Neural cell (in vitro differentiated cells): ENCODE results near the gene NKAIN2. TPM values are rescaled to one million over a fixed set of nuclear protein-coding genes. Genes with fewer than 3 reads are reported as not detected.

Experiments
- H2AFZ ChIP-seq: fragments of 200-600, 300-800 bp; sonication (generic), shearing (Covaris generic); 2 replicates; pipeline ENCODE4 v1.6.0; 2014; ENCODE audit warnings: low read depth, mild to moderate bottlenecking, antibody characterized with exemption, low read length, moderate library complexity
- H3F3A ChIP-seq: fragments of 200-600 bp; shearing (Covaris generic); 2 replicates; pipeline ENCODE4 v1.6.1; 2016; ENCODE audit warnings: mild to moderate bottlenecking, moderate library complexity, mixed read lengths, antibody characterized with exemption, low read length; ENCODE audit not compliant: insufficient read depth, poor library complexity, severe bottlenecking
- H3K27ac ChIP-seq: fragments of 200-600, 300-800 bp; sonication (generic), shearing (Covaris generic); 2 replicates; pipeline ENCODE4 v1.5.1; 2014; ENCODE audit warnings: mild to moderate bottlenecking, low read length, moderate library complexity
- H3K27me3 ChIP-seq: fragments of 300-800, 200-600 bp; sonication (generic), shearing (Covaris generic); 2 replicates; pipeline ENCODE4 v1.6.0; 2014; ENCODE audit warnings: mild to moderate bottlenecking, low read depth, low read length, moderate library complexity; ENCODE audit not compliant: insufficient read depth
- H3K36me3 ChIP-seq: fragments of 300-800, 200-600 bp; sonication (generic), shearing (Covaris generic); 2 replicates; pipeline ENCODE4 v1.5.1; 2014; ENCODE audit warnings: mild to moderate bottlenecking, antibody characterized with exemption, low read length, moderate library complexity; ENCODE audit not compliant: insufficient read depth
- H3K4me2 ChIP-seq: fragments of 300-800, 200-600 bp; sonication (generic), shearing (Covaris generic); 2 replicates; pipeline ENCODE4 v1.6.0; 2014; ENCODE audit warnings: mild to moderate bottlenecking, low read length
- H3K4me3 ChIP-seq: fragments of 300-800, 200-600 bp; sonication (generic), shearing (Covaris generic); 2 replicates; pipeline ENCODE4 v1.5.1; 2014; ENCODE audit warnings: mild to moderate bottlenecking, low read length, moderate library complexity
- H3K79me2 ChIP-seq: fragments of 200-600 bp; shearing (Covaris generic); replicated peaks from 2 replicates; pipeline ENCODE4 v1.6.0; 2014; ENCODE audit warnings: mild to moderate bottlenecking, low read length, moderate library complexity; ENCODE audit not compliant: insufficient read depth
- H3K9ac ChIP-seq: fragments of 300-800, 200-600 bp; sonication (generic), shearing (Covaris generic); 2 replicates; pipeline ENCODE4 v1.6.1; 2016; ENCODE audit warnings: mild to moderate bottlenecking, low read length, mixed read lengths
- H3K9me2 ChIP-seq: fragments of 200-600 bp; shearing (Covaris generic); 2 replicates; pipeline ENCODE4 v1.6.1; 2016; ENCODE audit warnings: mild to moderate bottlenecking, low read length, mixed read lengths; ENCODE audit not compliant: insufficient read depth
- H3K9me3 ChIP-seq: fragments of 200-600, 300-800 bp; sonication (generic), shearing (Covaris generic); 2 replicates; pipeline ENCODE4 v1.6.1; 2016; ENCODE audit warnings: mild to moderate bottlenecking, mixed run types, low read length, moderate library complexity, mixed read lengths
- H4K20me1 ChIP-seq: fragments of 200-600 bp; shearing (Covaris generic); 2 replicates; pipeline ENCODE4 v1.6.1; 2016; ENCODE audit warnings: mild to moderate bottlenecking, mixed run types; ENCODE audit not compliant: insufficient read depth
- EP300 ChIP-seq: fragments of 450-650 bp; conservative IDR thresholded peaks from 2 replicates; pipeline ENCODE4 v1.6.1; 2014; ENCODE audit warnings: antibody characterized with exemption, mild to moderate bottlenecking, moderate library complexity; ENCODE audit not compliant: poor library complexity, severe bottlenecking
- EZH2 ChIP-seq: fragments of 200-600, 300-800 bp; shearing (Covaris generic), sonication (generic); IDR thresholded peaks from 2 replicates; pipeline ENCODE4 v1.6.1; 2014; ENCODE audit warnings: antibody characterized with exemption, low read length, borderline replicate concordance, mild to moderate bottlenecking; ENCODE audit not compliant: insufficient read depth, poor library complexity, severe bottlenecking
- MXI1 ChIP-seq: fragments of 450-650 bp; conservative IDR thresholded peaks from 2 replicates; pipeline ENCODE4 v1.6.1; 2014; ENCODE audit warnings: antibody characterized with exemption, mild to moderate bottlenecking; ENCODE audit not compliant: poor library complexity, severe bottlenecking
- POLR2AphosphoS5 ChIP-seq: IDR thresholded peaks from 2 replicates; pipeline ENCODE4 v1.6.1; 2012
- RAD21 ChIP-seq: fragments of 450-650 bp; conservative IDR thresholded peaks from 2 replicates; pipeline ENCODE4 v1.6.1; 2014; ENCODE audit warnings: antibody characterized with exemption, mild to moderate bottlenecking, moderate library complexity
- SMC3 ChIP-seq: fragments of 450-650 bp; conservative IDR thresholded peaks from 2 replicates; pipeline ENCODE4 v1.6.1; 2014; ENCODE audit warnings: antibody characterized with exemption, mild to moderate bottlenecking, moderate library complexity; ENCODE audit not compliant: poor library complexity
- TAF1 ChIP-seq: IDR thresholded peaks from 2 replicates; pipeline ENCODE4 v1.6.1; 2012; ENCODE audit warnings: low read depth
- polyA plus RNA-seq: library from polyadenylated mRNA; depleted of rRNA; stranded (reverse); fragments of >200 nt; gene quantifications from 2 replicates; pipeline ENCODE4 v1.2.3, GENCODE V29; 2014
- TF ChIP-seq, protein P1 (sequence below): IDR thresholded peaks from 2 replicates; pipeline ENCODE4 v1.6.1; 2012; ENCODE audit warnings: borderline replicate concordance
- TF ChIP-seq, protein P2 (sequence below): fragments of 450-650 bp; IDR thresholded peaks from 2 replicates; pipeline ENCODE4 v1.5.1; 2014; ENCODE audit warnings: antibody characterized with exemption, mild to moderate bottlenecking, moderate library complexity; ENCODE audit not compliant: poor library complexity, severe bottlenecking

Gene NKAIN2
- polyA plus RNA-seq, 1 donor from 2014 or later: 23.2 TPM

DNA sequence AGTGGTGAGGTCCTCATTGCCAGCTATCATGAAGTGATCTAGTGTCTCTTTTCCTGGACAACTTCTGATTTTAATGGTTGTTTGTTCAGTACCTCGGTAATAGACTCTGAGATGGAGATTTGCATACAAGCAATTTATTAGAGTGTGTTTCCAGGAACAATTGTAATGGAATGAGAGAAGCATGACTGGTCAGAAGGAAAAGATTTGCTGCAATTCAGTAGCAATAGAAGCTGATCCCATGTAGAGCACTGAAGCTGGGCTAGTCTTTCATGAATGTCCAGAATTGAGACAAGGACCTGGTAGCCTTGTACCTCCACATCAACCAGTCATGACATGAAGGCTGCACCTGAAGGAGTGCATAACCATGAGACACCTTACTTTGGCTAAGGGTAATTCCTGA lies 526.5 kb downstream of the NKAIN2 start:
- Histone ChIP-seq H3F3A (no peaks in the 10 kb centered on the region), H3K4me3 (no peak overlapping the region), H3K27me3 (no peaks in the 10 kb centered on the region), H3K4me2 (no peak overlapping the region), H2AFZ (no peak overlapping the region), H3K9me2 (no peaks in the 10 kb centered on the region), H3K9ac (no peak overlapping the region), H3K9me3 (no peaks in the 10 kb centered on the region), H4K20me1 (no peaks in the 10 kb centered on the region), H3K27ac (no peak overlapping the region), H3K36me3 (no peaks in the 10 kb centered on the region), H3K79me2 (no peaks in the 10 kb centered on the region)
- no peak for TF ChIP-seq RAD21
- no peak for TF ChIP-seq MXI1
- no peak for TF ChIP-seq EP300
- no peak for TF ChIP-seq POLR2AphosphoS5
- TF ChIP-seq, protein P1, sequence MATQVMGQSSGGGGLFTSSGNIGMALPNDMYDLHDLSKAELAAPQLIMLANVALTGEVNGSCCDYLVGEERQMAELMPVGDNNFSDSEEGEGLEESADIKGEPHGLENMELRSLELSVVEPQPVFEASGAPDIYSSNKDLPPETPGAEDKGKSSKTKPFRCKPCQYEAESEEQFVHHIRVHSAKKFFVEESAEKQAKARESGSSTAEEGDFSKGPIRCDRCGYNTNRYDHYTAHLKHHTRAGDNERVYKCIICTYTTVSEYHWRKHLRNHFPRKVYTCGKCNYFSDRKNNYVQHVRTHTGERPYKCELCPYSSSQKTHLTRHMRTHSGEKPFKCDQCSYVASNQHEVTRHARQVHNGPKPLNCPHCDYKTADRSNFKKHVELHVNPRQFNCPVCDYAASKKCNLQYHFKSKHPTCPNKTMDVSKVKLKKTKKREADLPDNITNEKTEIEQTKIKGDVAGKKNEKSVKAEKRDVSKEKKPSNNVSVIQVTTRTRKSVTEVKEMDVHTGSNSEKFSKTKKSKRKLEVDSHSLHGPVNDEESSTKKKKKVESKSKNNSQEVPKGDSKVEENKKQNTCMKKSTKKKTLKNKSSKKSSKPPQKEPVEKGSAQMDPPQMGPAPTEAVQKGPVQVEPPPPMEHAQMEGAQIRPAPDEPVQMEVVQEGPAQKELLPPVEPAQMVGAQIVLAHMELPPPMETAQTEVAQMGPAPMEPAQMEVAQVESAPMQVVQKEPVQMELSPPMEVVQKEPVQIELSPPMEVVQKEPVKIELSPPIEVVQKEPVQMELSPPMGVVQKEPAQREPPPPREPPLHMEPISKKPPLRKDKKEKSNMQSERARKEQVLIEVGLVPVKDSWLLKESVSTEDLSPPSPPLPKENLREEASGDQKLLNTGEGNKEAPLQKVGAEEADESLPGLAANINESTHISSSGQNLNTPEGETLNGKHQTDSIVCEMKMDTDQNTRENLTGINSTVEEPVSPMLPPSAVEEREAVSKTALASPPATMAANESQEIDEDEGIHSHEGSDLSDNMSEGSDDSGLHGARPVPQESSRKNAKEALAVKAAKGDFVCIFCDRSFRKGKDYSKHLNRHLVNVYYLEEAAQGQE: no peak
- TF ChIP-seq, protein P2, sequence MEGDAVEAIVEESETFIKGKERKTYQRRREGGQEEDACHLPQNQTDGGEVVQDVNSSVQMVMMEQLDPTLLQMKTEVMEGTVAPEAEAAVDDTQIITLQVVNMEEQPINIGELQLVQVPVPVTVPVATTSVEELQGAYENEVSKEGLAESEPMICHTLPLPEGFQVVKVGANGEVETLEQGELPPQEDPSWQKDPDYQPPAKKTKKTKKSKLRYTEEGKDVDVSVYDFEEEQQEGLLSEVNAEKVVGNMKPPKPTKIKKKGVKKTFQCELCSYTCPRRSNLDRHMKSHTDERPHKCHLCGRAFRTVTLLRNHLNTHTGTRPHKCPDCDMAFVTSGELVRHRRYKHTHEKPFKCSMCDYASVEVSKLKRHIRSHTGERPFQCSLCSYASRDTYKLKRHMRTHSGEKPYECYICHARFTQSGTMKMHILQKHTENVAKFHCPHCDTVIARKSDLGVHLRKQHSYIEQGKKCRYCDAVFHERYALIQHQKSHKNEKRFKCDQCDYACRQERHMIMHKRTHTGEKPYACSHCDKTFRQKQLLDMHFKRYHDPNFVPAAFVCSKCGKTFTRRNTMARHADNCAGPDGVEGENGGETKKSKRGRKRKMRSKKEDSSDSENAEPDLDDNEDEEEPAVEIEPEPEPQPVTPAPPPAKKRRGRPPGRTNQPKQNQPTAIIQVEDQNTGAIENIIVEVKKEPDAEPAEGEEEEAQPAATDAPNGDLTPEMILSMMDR: no peak
- no peak for TF ChIP-seq TAF1
- TF ChIP-seq SMC3: no peak
- no peak for TF ChIP-seq EZH2

DNA sequence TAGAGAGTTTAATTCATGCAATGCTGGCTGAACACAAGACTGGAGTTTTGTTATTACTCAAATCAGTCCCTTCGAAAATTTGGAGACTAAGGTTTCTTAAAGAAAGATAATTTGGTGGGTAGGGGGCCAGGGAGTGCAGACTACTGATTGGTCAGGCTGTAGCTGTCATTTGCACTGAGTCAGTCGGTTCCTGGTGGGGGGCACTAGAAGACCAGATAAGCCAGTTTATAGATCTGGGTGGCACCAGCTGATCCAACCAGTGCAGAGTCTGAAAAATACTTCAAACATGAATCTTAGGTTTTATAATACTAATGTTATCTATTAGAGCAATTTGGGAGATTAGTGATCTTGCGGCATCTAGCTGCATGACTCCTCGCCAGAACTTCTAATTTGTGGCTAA lies 530.7 kb downstream of the NKAIN2 start:
- TF ChIP-seq TAF1: no peak
- no peak for TF ChIP-seq POLR2AphosphoS5
- TF ChIP-seq, protein P2: no peak
- TF ChIP-seq, protein P1: no peak
- no peak for TF ChIP-seq SMC3
- no peak for TF ChIP-seq RAD21
- TF ChIP-seq EP300: no peak
- TF ChIP-seq MXI1: no peak
- TF ChIP-seq EZH2: no peak
- H3K9me3 ChIP-seq: no peaks in the 10 kb centered on the region
- no peaks in the 10 kb centered on the region for H4K20me1 ChIP-seq
- H3K9ac ChIP-seq: no peak overlapping the region
- no peaks in the 10 kb centered on the region for H3F3A ChIP-seq
- no peak overlapping the region for H3K27ac ChIP-seq
- H2AFZ ChIP-seq: no peak overlapping the region
- no peaks in the 10 kb centered on the region for H3K79me2 ChIP-seq
- no peak overlapping the region for H3K4me3 ChIP-seq
- no peaks in the 10 kb centered on the region for H3K9me2 ChIP-seq
- H3K27me3 ChIP-seq: no peaks in the 10 kb centered on the region
- no peak overlapping the region for H3K4me2 ChIP-seq
- H3K36me3 ChIP-seq: no peaks in the 10 kb centered on the region
